GM18499 (cell line): Measurements from ENCODE around the gene NSFL1C.
A peak's percentile ranks its signal among the peaks of the same experiment; 100 is the strongest.

Source experiments
- ATAC-seq: cut with Tn5 transposase; IDR thresholded peaks from one replicate; pipeline ENCODE4 v1.9.1; 2021; ENCODE audit warnings: moderate number of reproducible peaks; ENCODE audit not compliant: insufficient read depth, unreplicated experiment

Gene NSFL1C

GRCh38 chr20:1463971-1464570 is 2.6 kb downstream of the NSFL1C start:
- ATAC-seq: no peak

- ATAC-seq: no peak
Observed at GRCh38 chr20:1462834-1463233, 3.8 kb downstream of the NSFL1C start.

GRCh38 chr20:1462001-1462400 is 4.6 kb downstream of the NSFL1C start:
- ATAC-seq: no peak

GRCh38 chr20:1460275-1460674 is 6.4 kb downstream of the NSFL1C start:
- no peak for ATAC-seq

GRCh38 chr20:1457992-1458391 is 8.7 kb downstream of the NSFL1C start:
- no peak for ATAC-seq

- ATAC-seq: no peak
Observed at GRCh38 chr20:1456300-1456699, 10.3 kb downstream of the NSFL1C start.

GRCh38 chr20:1450926-1451491 is 15.6 kb downstream of the NSFL1C start:
- ATAC-seq: no peak

- no peak for ATAC-seq
Observed at GRCh38 chr20:1449370-1449769, 17.3 kb downstream of the NSFL1C start.

GRCh38 chr20:1448081-1448620 is 18.5 kb downstream of the NSFL1C start:
- no peak for ATAC-seq

GRCh38 chr20:1446536-1446935 is 20.1 kb downstream of the NSFL1C start:
- ATAC-seq: no peak

- no peak for ATAC-seq
Observed at GRCh38 chr20:1443085-1443484, 23.6 kb downstream of the NSFL1C start.

- ATAC-seq: no peak
Observed at GRCh38 chr20:1442304-1442703, 24.3 kb downstream of the NSFL1C start.

GRCh38 chr20:1441133-1441532 is 25.5 kb downstream of the NSFL1C start:
- ATAC-seq: no peak

- ATAC-seq: no peak
Observed at GRCh38 chr20:1440024-1440423, 26.6 kb downstream of the NSFL1C start.

GRCh38 chr20:1438361-1438760 is 28.3 kb downstream of the NSFL1C start:
- no peak for ATAC-seq

GRCh38 chr20:1437235-1437904 is 29.3 kb downstream of the NSFL1C start:
- ATAC-seq: no peak

GRCh38 chr20:1436263-1436662 is 30.4 kb downstream of the NSFL1C start:
- ATAC-seq: no peak

- no peak for ATAC-seq
Observed at GRCh38 chr20:1435337-1435699, 31.3 kb downstream of the NSFL1C start.

GRCh38 chr20:1434571-1435336 is 31.9 kb downstream of the NSFL1C start:
- ATAC-seq: peak; percentile 89

- ATAC-seq: no peak
Observed at GRCh38 chr20:1431158-1431557, 35.5 kb downstream of the NSFL1C start.

GRCh38 chr20:1430004-1430451 is 36.6 kb downstream of the NSFL1C start:
- no peak for ATAC-seq
